Spleen (tissue), 13 donors: ENCODE measurements around the gene F8. TPM values are rescaled to one million over a fixed set of nuclear protein-coding genes. Genes with fewer than 3 reads are reported as not detected.

Source experiments
- DNase-seq: peaks from one replicate; pipeline ENCODE4 v3.0.0-alpha.2; 2020
- H3K27ac ChIP-seq, 8 donors: fragments of 200-600 bp; sonication (generic) in 7 of 8; 1 replicate in 4 of 8; 2 replicates in 4 of 8; pipeline versions ENCODE4 v1.5.0 to v1.8.0; 2016 to 2021; ENCODE audit warnings: inconsistent platforms in 4 of 8, mild to moderate bottlenecking in 4 of 8, moderate library complexity in 1 of 8
- H3K27me3 ChIP-seq, 7 donors: fragments of 200-600 bp; sonication (generic) in 6 of 7; replicated peaks in 1 of 7; 1 replicate in 4 of 7; 2 replicates in 3 of 7; pipeline versions ENCODE4 v1.5.0 to v1.8.0; 2016 to 2021; ENCODE audit warnings: inconsistent platforms in 3 of 7, mild to moderate bottlenecking in 1 of 7
- H3K36me3 ChIP-seq, 6 donors: fragments of 200-600 bp; sonication (generic) in 5 of 6; 1 replicate in 4 of 6; 2 replicates in 2 of 6; pipeline versions ENCODE4 v1.5.0 to v1.8.0; 2016 to 2021; ENCODE audit warnings: inconsistent platforms in 2 of 6
- H3K4me1 ChIP-seq, 6 donors: fragments of 200-600 bp; sonication (generic) in 5 of 6; 1 replicate in 3 of 6; 2 replicates in 3 of 6; pipeline versions ENCODE4 v1.5.0 to v1.8.0; 2016 to 2021; ENCODE audit warnings: inconsistent platforms in 3 of 6
- H3K4me3 ChIP-seq, 8 donors: fragments of 200-600 bp; sonication (generic) in 7 of 8; 1 replicate in 4 of 8; 2 replicates in 4 of 8; pipeline versions ENCODE4 v1.5.0 to v1.8.0; 2016 to 2021; ENCODE audit warnings: inconsistent platforms in 4 of 8, mild to moderate bottlenecking in 4 of 8, moderate library complexity in 2 of 8
- H3K9me3 ChIP-seq, 8 donors: fragments of 200-600 bp; sonication (generic) in 7 of 8; 1 replicate in 4 of 8; 2 replicates in 4 of 8; pipeline versions ENCODE4 v1.5.0 to v1.8.0; 2016 to 2021; ENCODE audit warnings: inconsistent platforms in 4 of 8
- POLR2A ChIP-seq, 3 donors: fragments of 450-650 bp; IDR thresholded peaks; one replicate each; pipeline ENCODE4 v1.5.1; 2017; ENCODE audit warnings: antibody characterized with exemption in 3 of 3, mild to moderate bottlenecking in 1 of 3
- POLR2AphosphoS5 ChIP-seq, 3 donors: sonication (generic); formaldehyde crosslinking; IDR thresholded peaks; one replicate each; pipeline ENCODE4 v1.5.1; 2017; ENCODE audit warnings: antibody characterized with exemption in 3 of 3
- WGBS, 5 donors: extraction: QIAGEN DNeasy Blood & Tissue Kit in 3 of 5; methylation state at CpG; one replicate each; pipeline versions ENCODE4 v1.1.5 to v1.1.7; 2013 to 2018; 5-methylcytosine and 5-hydroxymethylcytosine counted together
- intact Hi-C: fragments of 100-400 bp; cut with DNase I; formaldehyde crosslinking; loops from one replicate; pipeline ENCODE4 v1.15.0; 2023; ENCODE audit warnings: low total_unique reads
- long read RNA-seq, 2 donors: transcript quantifications; one replicate each; lab custom pipeline, GENCODE V29; 2026
- polyA plus RNA-seq, 3 donors: library from polyadenylated mRNA; stranded (reverse); fragments of 200-250 nt; gene quantifications; one replicate each; pipeline ENCODE4 v1.2.1, GENCODE V29; 2013
- total RNA-seq, 7 donors: library from RNA; depleted of rRNA in 3 of 7; stranded (reverse); fragments of >200 nt in 3 of 7; fragmentation: NEBNext Ultra II Directional in 4 of 7; extraction: Animal tissue kit (Norgen Biotek cat#: 25700) in 4 of 7; gene quantifications; one replicate each; pipeline versions ENCODE4 v1.1.0 to v1.2.1, GENCODE V29; 2016 to 2021
- TF ChIP-seq, protein P1 (sequence below), 11 experiments: fragments of 200-600 bp in 7 of 11; fragments of 450-650 bp in 4 of 11; sonication (generic) in 4 of 11; IDR thresholded peaks in 8 of 11; conservative IDR thresholded peaks in 3 of 11; 1 replicate in 7 of 11; 2 replicates in 4 of 11; pipeline versions ENCODE4 v1.4.0 to v1.8.0; 2016 to 2021; ENCODE audit warnings: antibody characterized with exemption in 11 of 11, inconsistent platforms in 4 of 11, mild to moderate bottlenecking in 1 of 11
- donor health status: healthy with polysubstance abuse.
- donor health status: DM: no; HTN: no; CAD: no; lungs with moderate emphysema.
- donor health status: DM: no; HTN: no; CAD: no.
- donor health status: Bipolar disorder and iron deficiency.
- donor health status: healthy.
- donor health status: DM: no; HTN: no; CAD: no.
- donor health status: DM: yes; HTN: yes; CAD: no.

Gene F8
- total RNA-seq (100 to 1,000 TPM in 1 of 7 donors, 10 to 100 TPM in 6; 53.2 to 135 (median 75.6) TPM), polyA plus RNA-seq (10 to 100 TPM in 1 of 3 donors, 1 to 10 TPM in 2; 3.4 to 12.1 (median 9.3) TPM)
- long read RNA-seq, donor 1 = 0 reads
- long read RNA-seq, donor 2 = 0 reads

DNA sequence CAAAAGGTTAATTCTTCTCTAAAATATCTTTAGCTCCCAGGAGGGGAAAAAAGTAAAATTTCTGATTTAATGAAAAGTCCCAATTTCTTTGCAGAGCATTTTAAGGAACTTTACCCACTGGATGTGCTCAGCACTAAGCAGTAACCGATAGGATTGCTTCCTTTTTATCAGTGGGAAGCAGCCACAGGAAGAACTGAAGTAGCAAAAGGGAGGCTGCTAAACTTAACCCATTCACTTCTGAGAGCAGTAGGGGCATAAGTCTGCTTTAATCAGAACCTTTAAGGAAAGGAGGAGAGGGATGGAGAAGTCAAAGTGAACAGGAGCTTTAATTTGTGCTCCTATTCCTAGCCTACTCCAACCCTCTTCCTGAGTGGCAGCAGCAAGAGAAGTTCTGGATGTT is at the start of gene F8:
F8 (minus strand) TSS at position 139 of the 400 bp plus-strand sequence. CDS start 171 bp downstream, outside the sequence.
- TF ChIP-seq POLR2AphosphoS5 (IDR thresholded peaks at IDR 0.05) = peak in 1 of 3 donors; percentile 8
- TF ChIP-seq, protein P1, sequence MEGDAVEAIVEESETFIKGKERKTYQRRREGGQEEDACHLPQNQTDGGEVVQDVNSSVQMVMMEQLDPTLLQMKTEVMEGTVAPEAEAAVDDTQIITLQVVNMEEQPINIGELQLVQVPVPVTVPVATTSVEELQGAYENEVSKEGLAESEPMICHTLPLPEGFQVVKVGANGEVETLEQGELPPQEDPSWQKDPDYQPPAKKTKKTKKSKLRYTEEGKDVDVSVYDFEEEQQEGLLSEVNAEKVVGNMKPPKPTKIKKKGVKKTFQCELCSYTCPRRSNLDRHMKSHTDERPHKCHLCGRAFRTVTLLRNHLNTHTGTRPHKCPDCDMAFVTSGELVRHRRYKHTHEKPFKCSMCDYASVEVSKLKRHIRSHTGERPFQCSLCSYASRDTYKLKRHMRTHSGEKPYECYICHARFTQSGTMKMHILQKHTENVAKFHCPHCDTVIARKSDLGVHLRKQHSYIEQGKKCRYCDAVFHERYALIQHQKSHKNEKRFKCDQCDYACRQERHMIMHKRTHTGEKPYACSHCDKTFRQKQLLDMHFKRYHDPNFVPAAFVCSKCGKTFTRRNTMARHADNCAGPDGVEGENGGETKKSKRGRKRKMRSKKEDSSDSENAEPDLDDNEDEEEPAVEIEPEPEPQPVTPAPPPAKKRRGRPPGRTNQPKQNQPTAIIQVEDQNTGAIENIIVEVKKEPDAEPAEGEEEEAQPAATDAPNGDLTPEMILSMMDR (IDR thresholded peaks at IDR 0.05 in 8 of 11, conservative IDR thresholded peaks at IDR 0.05 in 3 of 11) = no peak
- TF ChIP-seq POLR2A (IDR thresholded peaks at IDR 0.05) = peak in 1 of 3 donors; percentile 26
- no peaks in the 10 kb centered on the region for H3K36me3 ChIP-seq
- peaks cover 0 to 5% (median 0%) of the 10 kb centered on the region in 6 donors for H3K4me1 ChIP-seq
- intact Hi-C loops = no loop called here
- H3K4me3 ChIP-seq = peak within 1 kb of the TSS; percentile 4 to 59 (median 31)
- 0 to 22% (median 3%) methylated on average over 1 of the region's 1 CpG for WGBS, 5 donors
- no peaks in the 10 kb centered on the region for H3K9me3 ChIP-seq
- no peak for DNase-seq
- H3K27ac ChIP-seq = peak within 1 kb of the TSS in 5 of 8 donors; percentile 18 to 46 (median 30)
- H3K27me3 ChIP-seq = no peaks in the 10 kb centered on the region

DNA sequence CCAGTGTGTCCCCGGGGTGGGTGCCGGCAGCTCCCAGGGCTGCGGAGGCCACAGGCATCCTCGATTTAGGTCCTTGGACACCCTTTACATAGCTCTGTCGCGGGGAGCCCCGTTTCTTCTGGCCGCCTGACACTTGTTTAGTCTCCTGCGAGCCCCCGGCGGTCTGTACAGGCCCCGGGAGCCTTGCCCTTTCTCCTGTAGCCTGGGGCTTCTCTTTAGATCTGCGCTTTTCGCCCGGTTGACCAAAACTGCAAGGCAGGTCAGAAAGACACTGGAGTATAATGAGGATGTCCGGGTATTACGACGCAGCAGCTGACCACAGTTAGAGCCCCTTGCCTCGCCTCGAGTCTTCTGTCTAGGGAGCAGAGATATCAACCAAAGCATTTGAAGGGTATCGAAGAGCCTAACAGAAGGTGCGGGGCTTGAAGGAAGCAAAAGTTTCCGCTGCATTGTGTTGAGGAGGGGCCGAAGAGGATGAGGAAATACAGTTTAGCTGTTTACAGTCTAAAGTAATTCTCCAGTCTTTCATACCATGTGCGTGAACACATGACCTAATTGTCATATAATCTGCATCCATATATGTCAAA is 49.3 kb upstream of the F8 start:
- H3K27me3 ChIP-seq = no peaks in the 10 kb centered on the region
- H3K27ac ChIP-seq = peak overlapping the region; percentile 57 to 91 (median 88)
- peak overlapping the region; percentile 47 to 81 (median 58) for H3K4me3 ChIP-seq
- peaks cover 0 to 46% (median 23%) of the 10 kb centered on the region in 6 donors for H3K4me1 ChIP-seq
- 0 to 54% (median 1%) methylated on average over 19 to 25 of the region's 25 CpGs for WGBS, 5 donors
- TF ChIP-seq POLR2A (IDR thresholded peaks at IDR 0.05) = no peak
- TF ChIP-seq, protein P1 (IDR thresholded peaks at IDR 0.05 in 8 of 11, conservative IDR thresholded peaks at IDR 0.05 in 3 of 11) = no peak
- TF ChIP-seq POLR2AphosphoS5 (IDR thresholded peaks at IDR 0.05) = no peak
- no peaks in the 10 kb centered on the region for H3K9me3 ChIP-seq
- peaks cover 0 to 26% (median 4%) of the 10 kb centered on the region in 6 donors for H3K36me3 ChIP-seq
- intact Hi-C loops = no loop called here
- peak; percentile 88 for DNase-seq

DNA sequence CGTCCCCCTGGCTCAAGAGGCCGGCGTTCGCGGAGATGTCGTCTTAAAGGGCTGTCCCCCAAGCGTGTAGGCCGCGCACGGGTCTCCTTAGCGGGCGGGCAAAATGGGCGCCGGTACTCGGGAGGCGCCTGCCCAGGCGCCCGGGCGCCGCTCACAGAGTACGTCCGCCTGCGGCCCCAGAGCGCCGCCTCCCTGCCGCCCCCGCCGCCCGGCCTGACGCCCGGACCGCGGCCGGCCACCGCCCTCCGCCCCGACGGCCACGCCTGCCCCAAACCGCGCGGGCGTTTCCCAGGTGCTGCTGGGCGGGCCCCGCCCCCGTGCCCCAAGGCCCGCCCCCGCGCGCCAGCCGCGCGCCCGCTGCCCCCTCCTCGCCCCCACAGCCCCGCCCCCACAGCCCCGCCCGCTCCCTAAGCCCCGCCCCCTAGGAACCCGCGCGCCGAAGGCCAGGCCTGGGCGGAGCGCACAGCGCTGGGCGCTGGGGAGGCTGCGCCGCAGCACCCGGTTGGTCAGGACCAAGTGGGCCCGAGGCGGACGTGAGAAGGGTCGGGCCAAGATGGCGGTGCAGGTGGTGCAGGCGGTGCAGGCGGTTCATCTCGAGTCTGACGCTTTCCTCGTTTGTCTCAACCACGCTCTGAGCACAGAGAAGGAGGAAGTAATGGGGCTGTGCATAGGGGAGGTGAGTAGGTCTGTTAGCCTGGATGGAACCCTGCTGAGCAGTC is 48.6 kb upstream of the F8 start, which contains the start of the genes BRCC3, CMC4 and MTCP1:
BRCC3 (plus strand) TSS at position 534 of the 719 bp plus-strand sequence; CDS start at position 554, 20 bp downstream.
CMC4 (minus strand) TSS at position 162 of the 719 bp plus-strand sequence. CDS start 7,113 bp downstream, outside the sequence.
MTCP1 (minus strand) TSS at position 162 of the 719 bp plus-strand sequence. CDS start 5,126 bp downstream, outside the sequence.
- Histone ChIP-seq H3K27me3 (no peaks in the 10 kb centered on the region), H3K4me3 (peak within 1 kb of the TSS; percentile 47 to 81 (median 58)), H3K9me3 (no peaks in the 10 kb centered on the region), H3K4me1 (peaks cover 0 to 46% (median 23%) of the 10 kb centered on the region in 6 donors), H3K27ac (peak within 1 kb of the TSS; percentile 69 to 91 (median 88)), H3K36me3 (peaks cover 0 to 20% (median 2%) of the 10 kb centered on the region in 6 donors)
- peak in 1 of 3 donors; percentile 55 for TF ChIP-seq POLR2A (IDR thresholded peaks at IDR 0.05)
- TF ChIP-seq, protein P1 (IDR thresholded peaks at IDR 0.05 in 8 of 11, conservative IDR thresholded peaks at IDR 0.05 in 3 of 11) = no peak
- TF ChIP-seq POLR2AphosphoS5 (IDR thresholded peaks at IDR 0.05) = peak; percentile 81 to 90 (median 90)
- 0 to 38% (median 1%) methylated on average over 6 to 80 of the region's 81 CpGs for WGBS, 5 donors
- DNase-seq = peak; percentile 96
- intact Hi-C loops = no loop called here
